G401.6 (cell line): Measurements from ENCODE around the gene ANP32A.
"Not testable (repeated sequence)": the region's sequence is repeated elsewhere in the genome, so short reads cannot be mapped to it uniquely, and the experiment has no call there.

Experiments
- FAIRE-seq: peaks from 2 replicates; lab custom pipeline; 2012; peaks lifted over from hg19 to GRCh38; lab: Jason Lieb, UNC

Gene ANP32A

DNA sequence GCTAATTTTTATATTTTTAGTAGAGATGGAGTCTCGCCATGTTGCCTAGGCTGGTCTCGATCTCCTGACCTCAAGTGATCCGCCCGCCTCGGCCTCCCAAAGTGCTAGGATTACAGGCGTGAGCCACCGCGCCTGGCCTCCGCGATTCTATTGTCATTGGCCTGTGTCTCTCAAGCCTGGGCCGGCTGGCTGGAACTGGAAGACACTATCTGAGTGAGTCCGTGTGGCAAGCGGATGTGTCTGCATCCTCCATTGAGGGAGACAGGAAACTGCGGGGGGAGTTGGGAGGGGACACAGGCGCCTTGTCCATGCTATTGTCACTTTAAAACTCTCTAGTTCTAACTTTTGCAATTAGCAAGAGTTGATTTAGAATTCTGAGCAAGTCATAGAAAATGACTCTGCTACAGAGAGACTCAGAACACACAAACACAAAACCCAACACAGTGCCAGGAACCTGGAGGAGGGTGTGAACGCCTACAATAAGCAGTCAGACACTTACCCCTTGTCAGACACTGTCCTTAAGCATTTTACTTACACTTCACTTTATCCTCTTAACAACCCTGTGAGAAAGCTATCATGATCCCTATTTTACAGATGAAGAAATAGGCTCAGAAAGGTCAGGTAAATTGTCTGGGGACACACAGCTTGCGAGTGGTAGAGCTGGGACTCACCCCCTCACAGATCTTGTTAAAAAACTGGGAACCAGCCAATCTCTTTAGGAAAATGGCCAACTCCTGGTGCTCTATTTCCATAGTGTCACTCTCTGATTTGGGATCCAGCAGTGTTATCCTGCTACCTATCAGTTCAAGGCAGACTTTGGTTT lies 38.7 kb downstream of the ANP32A start:
- no peak for FAIRE-seq

GRCh38 chr15:68781217-68781616 lies 39.5 kb downstream of the ANP32A start:
- no peak for FAIRE-seq

GRCh38 chr15:68778876-68779275 lies 41.8 kb downstream of the ANP32A start:
- FAIRE-seq, result no peak

DNA sequence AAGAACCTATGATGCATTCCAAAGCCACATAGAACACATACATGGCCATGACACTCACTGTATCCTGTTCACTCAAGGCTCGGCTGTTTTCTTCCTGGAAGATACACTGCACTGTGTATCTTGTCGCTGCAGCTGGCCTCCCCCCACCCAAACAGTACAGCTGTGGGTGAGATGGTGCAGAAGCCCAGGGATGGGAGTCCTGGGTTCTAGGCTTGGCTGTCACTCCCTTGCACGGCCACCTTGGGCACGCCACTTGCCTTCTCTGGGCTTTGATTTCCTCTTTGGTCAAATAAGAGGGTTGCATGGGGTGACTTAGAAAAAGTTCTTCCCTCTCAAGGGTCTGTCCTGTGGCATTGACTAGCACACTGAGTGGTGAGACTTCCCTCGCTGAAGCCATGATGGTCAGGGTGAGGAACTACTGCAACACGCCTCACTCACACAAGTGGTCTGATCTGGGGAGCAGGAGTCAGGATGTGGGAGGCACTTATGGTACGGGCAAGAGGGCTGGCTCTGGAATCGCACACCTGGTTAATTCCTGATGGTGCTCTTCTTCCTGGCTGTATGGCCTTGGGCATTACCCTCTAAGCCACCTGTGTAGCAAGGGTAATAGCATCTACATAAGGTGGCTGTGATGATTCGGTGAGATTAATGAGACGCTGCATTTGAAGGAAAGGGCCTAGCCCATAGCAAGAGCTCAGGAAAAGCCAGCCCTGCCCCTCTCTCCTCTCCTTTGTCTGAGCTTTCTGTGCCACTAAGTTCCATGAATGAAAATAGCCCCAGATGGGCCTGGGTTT lies 44.0 kb downstream of the ANP32A start:
- FAIRE-seq, result no peak

DNA sequence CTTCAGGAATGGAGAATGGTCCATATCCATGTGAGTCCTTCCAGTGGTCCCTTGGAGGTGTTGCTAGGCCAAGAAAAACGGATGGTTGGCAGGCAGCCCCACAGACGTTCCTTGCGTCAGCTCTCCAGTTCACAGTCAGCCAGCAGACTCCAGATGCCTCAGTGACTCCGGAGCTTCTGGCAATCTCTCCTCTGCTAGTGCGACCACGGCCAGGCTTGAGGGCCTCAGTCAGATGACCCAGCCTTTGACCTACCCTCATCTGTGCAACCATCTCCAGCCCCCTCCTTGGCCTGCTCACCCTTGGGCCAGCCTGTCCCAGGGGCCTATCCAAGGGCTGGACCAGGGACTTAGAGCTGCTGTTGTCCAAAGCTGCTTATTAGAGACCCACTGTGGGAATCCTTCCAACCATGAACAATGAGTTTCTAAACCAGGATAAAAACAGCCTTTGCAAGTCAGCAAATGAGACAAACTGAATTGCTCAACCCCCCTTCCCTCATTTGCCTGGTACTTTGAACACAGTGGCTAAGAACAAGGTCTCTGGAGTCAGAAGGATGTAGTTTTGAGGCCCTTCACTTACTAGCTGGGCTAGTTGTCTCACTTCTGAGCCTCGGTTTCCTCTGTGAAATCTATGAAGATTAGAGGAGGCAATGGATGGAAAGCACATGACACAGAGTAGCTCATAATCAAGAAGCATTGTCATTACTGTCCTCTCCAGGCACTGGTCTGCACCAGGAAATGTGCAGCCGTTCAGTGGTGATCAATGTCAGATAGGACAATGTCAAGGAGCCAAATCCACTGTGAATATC lies 44.8 kb downstream of the ANP32A start:
- FAIRE-seq, result no peak

- no peak for FAIRE-seq
These were observed 45.5 kb downstream of the ANP32A start for GRCh38 chr15:68775236-68775577.

DNA sequence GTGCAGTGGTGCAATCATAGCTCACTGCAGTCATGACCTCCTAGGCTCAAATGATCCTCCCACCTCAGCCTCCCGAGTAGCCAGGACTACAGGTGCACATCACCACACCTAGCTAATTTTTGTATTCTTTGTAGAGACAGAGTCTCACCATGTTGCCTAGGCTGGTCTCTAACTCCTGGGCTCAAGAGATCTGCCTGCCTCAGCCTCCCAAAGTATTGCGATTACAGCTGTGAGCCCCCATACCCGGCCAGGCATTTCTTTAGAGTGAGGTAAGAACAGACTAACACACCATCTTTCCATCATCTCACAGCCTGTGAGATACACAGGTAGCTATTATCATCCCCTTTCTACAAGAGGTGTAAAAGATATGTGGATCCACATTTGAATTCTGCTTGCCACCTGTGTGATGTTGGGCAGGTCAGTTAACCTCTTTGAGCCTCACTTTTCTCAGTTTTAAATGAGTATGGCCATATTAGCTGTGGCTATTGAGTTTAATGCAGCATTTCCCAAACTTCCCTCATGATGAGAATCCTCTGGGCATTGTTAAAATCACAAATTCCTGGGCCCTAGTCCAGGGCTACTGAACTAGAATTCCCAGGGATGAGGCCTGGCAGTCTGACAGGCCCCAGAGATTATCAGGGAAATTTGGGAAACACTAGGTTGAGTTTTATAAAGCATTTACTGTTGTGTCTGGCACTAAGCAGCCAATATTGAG lies 46.0 kb downstream of the ANP32A start:
- FAIRE-seq, result no peak

- no peak for FAIRE-seq
These were observed 46.6 kb downstream of the ANP32A start for GRCh38 chr15:68774120-68774519.

GRCh38 chr15:68773036-68773435 lies 47.7 kb downstream of the ANP32A start:
- FAIRE-seq, result no peak

DNA sequence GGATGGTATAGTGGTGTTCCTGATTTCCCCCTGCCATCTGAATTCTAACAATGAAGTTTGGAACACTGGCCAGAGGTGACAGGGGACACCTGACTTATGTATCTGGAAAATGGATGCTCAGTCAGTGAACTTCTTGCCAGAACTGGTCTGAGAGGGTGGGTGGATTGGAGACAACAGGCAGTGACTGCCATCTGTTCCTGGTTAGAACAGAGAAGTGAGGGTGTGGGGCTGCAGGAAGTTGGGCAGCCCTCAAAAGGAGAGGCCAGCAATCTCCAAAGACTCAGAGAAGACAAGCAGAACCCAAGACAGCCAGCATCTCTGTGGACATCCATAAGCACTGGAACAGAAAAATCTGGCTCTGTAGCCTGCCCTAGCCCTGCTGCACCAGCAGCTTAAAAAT lies 50.5 kb downstream of the ANP32A start:
- FAIRE-seq, result no peak

- no peak for FAIRE-seq
These were observed 51.0 kb downstream of the ANP32A start for GRCh38 chr15:68769702-68770101.

DNA sequence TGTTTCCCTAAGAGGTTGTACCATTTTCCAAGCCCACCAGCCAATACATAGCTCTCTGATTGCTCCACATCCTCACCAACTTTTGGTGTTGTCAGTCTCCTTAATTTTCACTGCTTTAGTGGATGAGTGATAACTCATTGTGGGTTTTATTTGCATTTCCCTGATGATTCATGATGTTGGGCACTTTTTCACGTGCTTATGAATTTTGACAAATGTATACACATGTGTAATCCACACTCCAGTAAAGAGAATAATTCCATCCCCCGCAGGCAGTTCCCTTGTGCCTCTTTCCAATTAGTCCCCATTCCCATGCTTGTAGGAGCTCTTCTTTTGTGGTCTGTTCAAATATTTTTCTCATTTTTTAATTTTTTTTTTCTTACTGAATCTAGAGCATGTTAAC lies 52.4 kb downstream of the ANP32A start:
- FAIRE-seq, result no peak

DNA sequence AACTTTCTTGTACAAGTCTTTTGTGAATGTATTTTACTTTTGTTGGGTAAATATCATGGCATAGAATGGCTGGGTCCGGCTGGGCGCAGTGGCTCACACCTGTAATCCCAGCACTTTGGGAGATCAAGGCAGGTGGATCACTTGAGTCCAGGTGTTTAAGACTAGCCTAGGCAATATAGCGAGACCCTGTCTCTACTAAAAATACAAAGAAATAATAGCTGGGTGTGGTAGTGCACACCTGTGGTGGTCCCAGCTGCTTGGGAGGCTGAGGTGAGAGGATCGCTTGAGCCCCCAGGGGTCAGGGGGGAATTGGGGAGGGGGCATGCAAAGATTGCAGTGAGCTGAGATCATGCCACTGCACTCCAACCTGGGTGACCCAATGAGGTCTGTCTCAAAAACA lies 52.9 kb downstream of the ANP32A start:
- no peak for FAIRE-seq

- FAIRE-seq, result peak; percentile 33
These were observed 54.9 kb downstream of the ANP32A start for GRCh38 chr15:68765602-68766368.

- FAIRE-seq, result no peak
These were observed 56.6 kb downstream of the ANP32A start for GRCh38 chr15:68764090-68764489.

GRCh38 chr15:68763063-68763462 lies 57.6 kb downstream of the ANP32A start:
- no peak for FAIRE-seq

DNA sequence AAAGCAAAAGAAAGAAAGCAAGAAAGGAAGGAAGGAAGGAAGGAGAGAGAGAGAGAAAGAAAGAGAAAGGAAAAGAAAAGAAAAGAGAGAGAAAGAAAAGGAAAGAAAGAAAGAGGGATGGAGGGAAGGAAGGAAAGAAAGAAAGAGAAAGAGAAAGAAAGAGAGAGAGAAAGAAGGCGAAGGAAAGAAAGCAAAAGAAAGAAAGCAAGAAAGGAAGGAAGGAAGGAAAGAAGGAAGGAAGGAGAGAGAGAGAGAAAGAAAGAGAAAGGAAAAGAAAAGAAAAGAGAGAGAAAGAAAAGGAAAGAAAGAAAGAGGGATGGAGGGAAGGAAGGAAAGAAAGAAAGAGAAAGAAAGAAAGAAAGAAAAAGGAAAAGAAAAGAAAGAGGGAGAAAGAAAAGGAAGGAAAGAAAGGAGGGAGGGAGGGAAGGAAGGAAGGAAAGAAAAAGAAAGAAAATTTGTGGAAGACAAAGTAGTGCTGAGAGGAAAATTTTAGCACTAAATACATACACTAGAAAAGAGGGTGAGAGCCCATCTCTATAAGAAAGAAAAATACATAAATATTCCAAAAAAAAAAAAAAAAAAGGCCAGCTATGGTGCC lies 60.6 kb downstream of the ANP32A start:
- FAIRE-seq, result not testable (repeated sequence)

GRCh38 chr15:68755731-68756130 lies 65.0 kb downstream of the ANP32A start:
- no peak for FAIRE-seq

DNA sequence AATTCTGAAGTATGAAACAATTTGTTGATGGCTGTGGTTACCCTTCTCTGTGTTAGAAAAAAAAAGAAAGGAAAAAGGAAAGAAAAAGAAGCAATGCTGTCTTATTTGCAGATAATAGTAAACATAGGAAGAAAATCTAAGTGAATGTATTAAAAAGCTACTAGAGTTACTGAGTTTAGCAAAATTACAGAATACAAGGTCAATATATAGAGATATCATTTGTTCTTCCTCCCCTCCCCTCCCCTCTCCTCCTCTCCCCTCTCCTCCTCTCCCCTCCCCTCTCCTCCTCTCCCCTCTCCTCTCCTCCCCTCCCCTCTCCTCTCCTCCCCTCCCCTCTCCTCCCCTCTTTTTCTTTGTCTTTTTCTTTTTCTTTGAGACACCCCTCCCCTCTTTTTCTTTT lies 69.1 kb downstream of the ANP32A start:
- no peak for FAIRE-seq

DNA sequence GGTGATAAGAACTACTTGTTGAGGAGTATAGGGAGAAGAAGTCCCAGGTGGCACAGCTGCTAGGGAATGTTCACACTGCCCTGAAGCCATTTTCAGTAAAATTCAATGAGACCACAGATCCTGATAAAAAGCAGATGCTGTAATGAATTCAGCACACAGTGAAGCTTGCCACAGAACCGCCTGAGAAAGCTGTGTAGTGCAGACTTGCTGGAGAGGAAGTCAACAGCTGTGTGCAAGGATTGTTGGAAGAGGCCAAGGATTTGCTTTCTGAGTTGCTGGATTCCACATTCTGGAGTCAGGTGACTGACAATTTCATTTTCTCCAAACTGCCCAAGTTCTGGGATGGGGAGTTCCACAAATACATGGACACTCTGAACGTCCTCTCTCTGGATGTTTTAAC lies 70.9 kb downstream of the ANP32A start:
- FAIRE-seq, result no peak

- FAIRE-seq, result no peak
These were observed 71.3 kb downstream of the ANP32A start for GRCh38 chr15:68749365-68749764.
